ENCODE measurements around the gene FBRS. TPM values are rescaled to one million over a fixed set of nuclear protein-coding genes. Genes with fewer than 3 reads are reported as not detected.

FBRS gene
- 20.6 and 24.6 TPM in 2 replicates for total RNA-seq

GRCh38 chr16:30657866-30658730 is at the start of gene FBRS:
Gene FBRS, plus strand, starts transcription at chr16:30658431. Its CDS starts 1,088 bp downstream, at chr16:30659519.

GRCh38 chr16:30609926-30610839 is 48.0 kb upstream of the FBRS start, which contains the start of gene ZNF689:
Gene ZNF689, minus strand, starts transcription at chr16:30610389. Its CDS starts 348 bp downstream, at chr16:30610041.

DNA sequence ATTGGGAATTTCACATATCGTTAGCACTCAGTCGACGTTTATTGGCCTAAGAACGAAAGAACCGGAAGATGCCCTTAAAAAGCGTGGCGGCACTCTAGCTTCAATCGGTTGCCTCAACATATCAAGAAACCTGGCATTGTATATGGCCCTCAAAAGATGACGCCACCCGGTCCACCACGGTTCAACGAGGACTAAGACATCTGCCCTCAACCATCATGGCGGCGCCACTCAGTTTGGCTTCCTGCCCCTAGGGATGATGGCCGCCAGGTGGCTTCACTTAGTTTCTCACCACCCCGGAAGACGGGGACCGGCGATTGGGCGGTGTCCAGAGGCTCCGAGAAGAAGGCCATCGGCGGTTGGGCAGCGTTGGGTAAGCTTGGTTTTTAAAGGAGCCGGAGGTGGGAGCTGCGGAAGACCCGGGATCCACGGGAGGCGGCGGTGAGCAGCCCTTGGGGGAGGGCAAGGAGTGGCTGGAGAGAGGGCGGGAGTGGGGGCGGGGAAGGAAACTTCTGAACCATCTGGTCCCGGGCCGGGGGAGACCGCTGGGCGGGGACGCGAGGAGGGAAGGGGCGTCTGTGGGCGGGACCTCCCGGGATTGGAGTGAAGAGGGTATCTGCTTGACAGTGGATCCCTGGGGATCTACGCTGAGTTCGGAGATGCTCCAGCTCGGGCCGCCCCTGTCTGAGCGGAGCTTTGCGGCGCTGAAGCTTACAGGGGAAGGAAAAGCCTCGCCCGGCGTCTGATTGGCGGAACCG is 7.7 kb upstream of the FBRS start, which contains the start of gene PRR14:
Gene PRR14 (plus strand): TSS at position 592 of the 755 bp plus-strand sequence. CDS start 686 bp downstream, outside the sequence.

DNA sequence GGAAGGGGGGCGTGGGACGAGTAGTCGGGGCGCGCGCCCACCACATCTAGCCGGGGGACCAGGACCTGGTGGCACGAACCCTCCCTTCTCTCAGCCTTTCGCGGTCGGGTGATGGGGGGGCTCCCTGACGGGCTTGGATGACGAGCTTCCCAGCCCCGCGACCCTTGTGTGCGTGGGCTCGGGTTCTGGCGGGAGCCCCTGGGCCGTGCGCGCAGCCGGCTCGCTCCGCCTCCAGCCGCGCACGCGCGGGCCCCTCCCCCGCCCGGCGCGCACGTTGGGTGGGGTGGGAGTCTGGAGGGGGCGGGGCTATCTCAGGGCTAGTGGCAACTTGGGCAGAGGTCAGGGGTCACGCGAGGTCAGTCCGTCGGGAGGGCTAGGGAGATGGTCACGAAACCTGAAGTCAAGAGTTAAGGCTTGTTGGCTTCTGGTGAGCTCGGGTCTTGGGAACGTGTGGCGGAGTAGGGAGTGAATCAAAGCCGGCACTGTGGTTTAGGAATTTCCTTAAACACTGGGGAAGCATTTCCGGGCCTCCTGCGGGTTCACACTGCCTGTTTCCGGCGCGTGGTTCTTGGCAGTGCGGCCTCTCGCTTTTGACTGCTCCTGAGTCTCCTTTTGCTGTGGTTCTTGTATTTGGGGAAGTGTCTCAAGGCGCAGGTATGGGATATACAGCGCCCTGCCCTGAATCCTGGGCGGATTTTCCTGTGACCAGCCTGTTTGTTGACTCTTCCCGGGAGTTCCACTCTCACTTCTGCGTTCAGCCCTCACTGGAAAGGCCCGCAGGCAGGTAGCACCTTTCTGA is 40.8 kb downstream of the FBRS start, which contains the start of gene SRCAP:
Gene SRCAP (plus strand): TSS at position 356 of the 799 bp plus-strand sequence. CDS start 1,654 bp downstream, outside the sequence.

Other genes starting within 250 kb of the FBRS start
- 70.2 and 71.6 TPM in 2 replicates for gene DCTPP1, start 228.4 kb upstream of the FBRS start, total RNA-seq
- gene SEPHS2, start 212.6 kb upstream of the FBRS start, total RNA-seq: 28.8 and 31.7 TPM in 2 replicates
- under 0.01 and 0.05 TPM in 2 replicates for gene ITGAL, start 185.7 kb upstream of the FBRS start, total RNA-seq
- 23.7 and 25.4 TPM in 2 replicates for gene ZNF768, start 131.9 kb upstream of the FBRS start, total RNA-seq
- 5.1 and 5.8 TPM in 2 replicates for gene ZNF747, start 123.6 kb upstream of the FBRS start, total RNA-seq
- gene ZNF764, start 100.1 kb upstream of the FBRS start, total RNA-seq: 6.9 TPM in 2 replicates
- gene ZNF688, start 86.7 kb upstream of the FBRS start, total RNA-seq: 10.2 and 12.1 TPM in 2 replicates
- gene ZNF785, start 72.7 kb upstream of the FBRS start, total RNA-seq: 4.8 and 5.2 TPM in 2 replicates
- gene ZNF689, start 48.0 kb upstream of the FBRS start, total RNA-seq: 5.4 and 6.0 TPM in 2 replicates
- 13.5 and 16.5 TPM in 2 replicates for gene PRR14, start 7.5 kb upstream of the FBRS start, total RNA-seq
- 16.7 and 23.7 TPM in 2 replicates for gene SRCAP, start 40.7 kb downstream of the FBRS start, total RNA-seq
- gene PHKG2, start 90.0 kb downstream of the FBRS start, total RNA-seq: 20.7 and 28.4 TPM in 2 replicates
- gene CFAP119, start 103.6 kb downstream of the FBRS start, total RNA-seq: 1.3 and 1.4 TPM in 2 replicates
- 68.8 and 74.6 TPM in 2 replicates for gene RNF40, start 103.9 kb downstream of the FBRS start, total RNA-seq
- gene ZNF629, start 128.8 kb downstream of the FBRS start, total RNA-seq: 6.7 TPM in 2 replicates
- gene BCL7C, start 235.6 kb downstream of the FBRS start, total RNA-seq: 37.0 and 39.4 TPM in 2 replicates
- 0.33 TPM in 1 of 2 replicates, not detected in the other for gene CTF1, start 238.2 kb downstream of the FBRS start, total RNA-seq